Stimulated activated CD8-positive, alpha-beta memory T cell treated with anti-CD3 and anti-CD28 coated beads, Interleukin-15, amount 100 ng/mL, for 48 hours (primary cell): Measurements from ENCODE around the gene GALP.
"Not testable (repeated sequence)": the region's sequence is repeated elsewhere in the genome, so short reads cannot be mapped to it uniquely, and the experiment has no call there.

ENCODE experiments used
- DNase-seq, 2 donors: peaks; one replicate each; pipeline ENCODE4 v3.0.0-alpha.2; 2020; ENCODE audit warnings: low read depth in 2 of 2

GALP gene

GRCh38 chr19:56191115-56191514 lies 15.3 kb downstream of the GALP start:
- no peak for DNase-seq

GRCh38 chr19:56191711-56192110 lies 15.9 kb downstream of the GALP start:
- no peak for DNase-seq

GRCh38 chr19:56193981-56194640 lies 18.3 kb downstream of the GALP start:
- DNase-seq, result no peak

- not testable (repeated sequence) for DNase-seq
Measured at GRCh38 chr19:56197646-56198045, 21.8 kb downstream of the GALP start, which contains the start of gene ZSCAN5B. Gene ZSCAN5B, minus strand, starts transcription at chr19:56197783. Its CDS starts 4,731 bp downstream, at chr19:56193052.

- DNase-seq, result no peak
Measured at GRCh38 chr19:56199687-56200086, 23.9 kb downstream of the GALP start.

GRCh38 chr19:56201973-56202372 lies 26.2 kb downstream of the GALP start, which contains the start of gene ZSCAN5C:
Gene ZSCAN5C, plus strand, starts transcription at chr19:56202273. Its CDS starts 3,641 bp downstream, at chr19:56205914.
- no peak for DNase-seq

- DNase-seq, result not testable (repeated sequence)
Measured at GRCh38 chr19:56207581-56207980, 31.8 kb downstream of the GALP start.

GRCh38 chr19:56209091-56209490 lies 33.3 kb downstream of the GALP start:
- DNase-seq, result no peak

GRCh38 chr19:56210036-56210435 lies 34.2 kb downstream of the GALP start:
- DNase-seq, result not testable (repeated sequence)

- DNase-seq, result no peak
Measured at GRCh38 chr19:56211718-56212117, 35.9 kb downstream of the GALP start.

GRCh38 chr19:56217039-56217949 lies 41.5 kb downstream of the GALP start:
- DNase-seq, result no peak

GRCh38 chr19:56218961-56219360 lies 43.2 kb downstream of the GALP start:
- no peak for DNase-seq

GRCh38 chr19:56221442-56221841 lies 45.6 kb downstream of the GALP start:
- DNase-seq, result not testable (repeated sequence)

GRCh38 chr19:56221851-56222250 lies 46.0 kb downstream of the GALP start:
- DNase-seq, result no peak

- no peak for DNase-seq
Measured at GRCh38 chr19:56222901-56223300, 47.1 kb downstream of the GALP start.

- no peak for DNase-seq
Measured at GRCh38 chr19:56223481-56223880, 47.7 kb downstream of the GALP start.
